NCI-H524 (cell line): ENCODE measurements around the gene AGAP1.

ENCODE experiments used
- DNase-seq, 2 experiments: peaks; one replicate each; lab custom pipeline; 2025; lab: John Stamatoyannopoulos, UW

The AGAP1 gene

DNA sequence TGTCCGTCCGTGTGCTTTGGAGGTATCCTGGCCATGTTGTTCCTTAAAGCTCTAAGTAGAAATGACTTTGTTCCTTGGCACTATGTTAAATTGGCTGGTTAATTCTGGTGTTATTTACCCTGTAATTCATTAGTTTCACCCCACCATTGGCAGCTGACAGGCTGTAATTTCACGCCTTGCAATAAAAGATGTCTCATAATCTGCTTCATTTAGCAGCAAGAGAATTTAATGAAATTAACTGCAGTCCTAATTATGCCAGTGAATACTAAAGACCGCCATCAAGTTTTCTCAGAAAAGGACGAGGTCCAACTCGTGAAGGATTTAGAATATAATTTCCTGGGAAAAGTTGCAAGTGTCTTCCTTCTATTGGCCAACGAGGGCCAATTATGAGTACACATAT lies 355.1 kb downstream of the AGAP1 start:
- DNase-seq, result no peak

- no peak for DNase-seq
Observed at GRCh38 chr2:235849489-235849888, 355.6 kb downstream of the AGAP1 start.

DNA sequence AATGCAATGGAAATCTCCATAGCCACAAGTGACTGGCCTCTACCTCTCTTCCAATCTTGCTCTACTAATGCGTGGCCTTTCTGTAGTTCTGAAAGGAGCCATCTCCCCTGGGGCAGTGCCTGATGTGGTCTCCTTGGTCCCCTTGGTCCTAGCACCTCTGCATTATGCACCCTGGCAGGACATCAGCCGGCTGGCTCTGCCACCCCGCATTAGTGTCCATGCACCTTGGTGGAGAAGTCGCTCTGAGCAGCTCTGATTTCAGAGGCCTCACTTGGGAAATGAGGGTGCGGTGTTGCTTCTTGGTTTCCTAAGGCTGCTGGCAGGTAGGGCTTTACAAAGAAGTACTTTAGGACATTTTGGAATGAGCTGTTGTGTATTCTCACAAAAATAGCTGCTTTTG lies 356.4 kb downstream of the AGAP1 start:
- DNase-seq, result no peak

- DNase-seq, result no peak
Observed at GRCh38 chr2:235850771-235851551, 357.1 kb downstream of the AGAP1 start.

DNA sequence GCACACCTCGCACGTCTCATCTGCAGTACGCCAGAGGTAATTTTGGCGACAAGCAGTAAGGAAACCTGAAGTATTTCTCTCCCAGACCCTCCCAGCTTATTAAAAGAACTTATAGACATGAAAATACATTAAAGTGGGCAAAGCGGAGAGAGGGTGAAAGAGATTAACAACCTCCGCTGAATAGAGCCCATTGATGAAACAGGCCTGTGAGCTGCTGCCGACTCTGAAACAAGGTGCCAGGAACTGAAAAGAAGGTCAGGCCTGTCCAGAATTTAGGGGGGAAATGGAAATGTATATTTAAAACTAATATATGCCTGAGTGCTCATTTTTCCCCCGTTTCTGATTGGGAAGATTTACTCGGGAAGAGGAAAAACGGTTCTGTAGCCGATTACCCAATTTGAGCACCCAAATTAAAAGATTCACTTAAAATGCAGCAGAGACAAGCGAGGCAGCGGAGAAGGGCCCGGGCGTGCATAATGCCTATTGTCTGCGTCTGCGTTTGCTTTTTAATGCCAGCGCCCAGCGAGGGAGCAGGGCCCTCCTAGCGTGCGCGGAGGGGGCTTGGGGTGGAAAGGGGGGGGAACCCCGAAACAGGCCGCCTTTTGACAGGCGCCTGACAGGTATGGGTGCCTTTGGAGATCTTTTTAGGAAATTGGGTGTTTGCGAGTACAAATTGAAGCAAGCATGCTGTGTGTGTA lies 358.1 kb downstream of the AGAP1 start:
- DNase-seq, result no peak

GRCh38 chr2:235852526-235852920 lies 358.7 kb downstream of the AGAP1 start:
- DNase-seq, result no peak

DNA sequence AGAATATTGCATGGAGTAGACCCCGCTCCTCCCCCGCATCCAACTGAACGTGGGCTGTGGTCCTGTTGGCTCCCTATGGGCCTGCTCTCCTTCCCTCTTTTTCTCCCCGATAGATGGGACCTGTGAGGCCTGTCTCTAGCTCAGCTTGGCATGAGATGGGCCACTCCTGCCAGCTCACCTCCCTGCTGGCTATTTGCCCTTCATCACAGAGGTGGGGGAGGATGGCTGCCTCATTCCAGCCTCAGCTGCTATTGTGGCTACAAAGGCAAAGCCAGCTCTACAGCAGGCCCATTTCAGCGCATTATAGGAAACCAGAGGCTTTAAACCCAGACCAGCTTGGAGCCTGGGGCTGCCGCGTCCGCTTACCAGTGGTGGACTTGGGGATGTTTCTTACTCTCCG lies 360.4 kb downstream of the AGAP1 start:
- DNase-seq, result no peak

DNA sequence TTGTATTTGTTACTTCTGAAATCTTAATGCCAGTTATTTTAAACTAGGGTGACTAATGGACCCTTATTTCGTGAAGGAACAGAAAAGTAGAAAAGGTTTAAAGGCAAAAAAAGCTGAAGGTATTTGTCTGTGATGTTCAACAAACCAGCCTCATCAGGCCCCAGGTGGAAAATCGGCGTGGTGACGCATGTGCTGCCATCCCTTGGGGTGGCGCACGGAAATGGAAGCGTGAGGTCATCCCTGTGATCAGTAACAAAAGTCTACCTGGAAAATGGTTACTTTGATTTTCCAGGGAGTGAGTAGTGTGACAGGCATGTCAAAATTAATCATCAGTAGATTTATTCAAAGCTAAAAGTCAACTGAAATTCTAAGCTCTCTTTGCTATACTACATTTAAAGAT lies 361.2 kb downstream of the AGAP1 start:
- DNase-seq, result no peak

- DNase-seq, result no peak
Observed at GRCh38 chr2:235856151-235856854, 362.5 kb downstream of the AGAP1 start.

DNA sequence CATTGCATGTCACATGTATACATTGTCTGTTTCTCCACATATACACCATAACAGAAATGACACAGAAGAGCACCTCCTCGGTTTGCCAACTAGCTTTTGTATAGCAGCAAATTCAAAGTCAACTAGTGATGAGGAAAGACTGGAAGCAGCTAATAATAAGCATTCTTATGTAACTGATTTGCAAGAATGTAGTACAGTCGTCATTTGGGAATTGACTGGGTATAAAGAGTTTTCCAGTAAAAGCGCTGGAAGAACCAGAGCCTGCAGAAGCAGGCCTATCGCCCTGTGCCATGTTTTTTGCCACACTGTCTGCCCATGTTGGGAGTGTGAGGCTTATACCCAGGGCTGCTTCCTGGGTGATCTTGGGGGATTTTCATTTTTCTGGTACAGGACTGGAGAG lies 363.8 kb downstream of the AGAP1 start:
- no peak for DNase-seq

DNA sequence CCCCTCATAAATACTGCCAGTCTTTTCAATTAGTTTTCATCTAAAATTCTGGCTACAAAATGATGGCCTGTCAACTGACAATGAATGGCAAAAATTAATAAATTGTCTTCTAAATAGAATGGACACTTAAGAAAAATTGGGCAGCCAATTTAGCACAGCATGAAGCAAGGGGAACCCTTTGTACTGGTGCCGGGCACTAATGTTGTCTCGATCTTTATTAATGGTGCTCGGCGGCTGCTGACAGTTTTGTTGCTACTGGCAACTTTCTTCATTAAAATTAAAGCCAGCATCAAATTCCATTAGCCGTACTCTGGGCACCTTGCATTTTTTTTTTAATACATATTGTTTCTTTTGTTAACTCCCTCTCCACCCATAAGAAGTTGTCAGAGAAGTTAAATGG lies 365.0 kb downstream of the AGAP1 start:
- DNase-seq, result no peak

GRCh38 chr2:235859651-235860050 lies 365.8 kb downstream of the AGAP1 start:
- DNase-seq, result no peak

DNA sequence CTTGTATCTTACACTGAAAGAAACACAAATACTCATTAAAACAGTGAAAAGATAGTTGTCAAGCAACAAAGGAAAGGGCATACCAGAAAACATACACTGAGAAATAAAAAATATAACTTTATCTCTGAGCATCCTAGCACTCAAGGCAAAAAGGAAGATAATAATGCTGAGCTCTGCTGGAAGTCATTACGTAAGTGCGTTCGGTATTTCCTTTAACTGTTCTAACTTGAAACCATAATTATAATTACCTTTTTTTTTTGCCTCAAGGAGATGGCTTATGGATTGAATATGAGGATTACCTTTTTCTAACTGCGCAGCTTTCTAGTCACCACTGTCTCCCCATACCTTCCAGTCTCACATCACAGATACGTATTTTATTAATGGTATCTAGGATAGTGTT lies 366.3 kb downstream of the AGAP1 start:
- no peak for DNase-seq

DNA sequence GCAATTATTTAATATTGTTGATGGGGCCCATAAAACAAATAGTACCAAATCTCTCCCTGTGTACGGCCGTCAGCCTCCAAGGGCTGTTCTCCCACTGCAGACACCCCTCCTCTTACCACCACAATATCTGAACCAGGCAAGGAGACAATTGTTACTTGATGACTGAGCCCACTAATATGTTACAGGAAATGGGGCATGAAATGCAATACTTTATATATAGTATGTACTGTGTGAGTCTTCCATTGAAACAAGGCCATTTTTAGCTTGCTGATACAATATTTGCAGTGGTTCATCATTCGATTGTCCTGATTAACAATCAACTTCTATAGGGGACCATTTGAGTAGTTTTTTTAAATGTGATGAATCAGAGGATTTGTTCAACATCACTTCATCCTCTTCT lies 367.0 kb downstream of the AGAP1 start:
- no peak for DNase-seq

DNA sequence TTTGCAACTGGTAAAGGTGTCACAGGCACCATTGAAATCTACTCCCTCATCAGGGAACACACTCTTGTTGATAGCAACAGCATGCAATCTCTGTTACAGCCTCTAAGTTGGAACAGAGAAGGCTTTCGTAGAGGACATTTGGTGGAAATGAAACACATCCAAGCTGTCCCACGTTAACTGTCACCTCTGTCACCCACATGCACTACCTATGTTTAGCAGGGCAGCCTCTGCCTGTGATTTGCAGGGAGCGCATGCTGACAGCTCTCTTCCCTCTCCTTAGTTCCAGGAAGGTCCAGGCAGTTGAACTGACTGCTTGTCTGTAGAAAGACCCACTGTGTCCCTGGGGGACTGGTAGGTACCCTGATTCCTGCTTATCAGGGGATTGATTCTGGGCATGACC lies 367.5 kb downstream of the AGAP1 start:
- DNase-seq, result no peak

GRCh38 chr2:235863414-235863813 lies 369.6 kb downstream of the AGAP1 start:
- no peak for DNase-seq

DNA sequence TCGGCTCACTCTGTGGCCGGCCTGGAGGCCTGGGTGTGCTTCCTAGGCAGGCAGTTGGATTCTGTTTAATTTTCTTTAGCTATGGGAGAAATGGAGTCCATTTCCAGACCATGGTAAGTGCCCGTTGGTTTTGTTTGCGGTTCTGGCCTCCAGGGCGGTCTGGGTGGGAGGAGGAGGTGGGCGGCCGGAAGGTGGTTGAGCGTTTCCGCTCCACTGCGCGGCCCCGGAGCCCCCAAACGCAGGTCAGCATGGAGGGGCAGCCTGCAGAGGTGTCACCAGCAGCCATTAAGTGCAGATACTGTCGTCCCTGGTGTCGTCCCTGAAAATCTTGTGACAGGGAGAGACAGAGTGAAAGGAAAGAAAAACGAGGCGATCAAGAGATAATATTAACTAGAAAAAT lies 370.5 kb downstream of the AGAP1 start:
- DNase-seq, result no peak

DNA sequence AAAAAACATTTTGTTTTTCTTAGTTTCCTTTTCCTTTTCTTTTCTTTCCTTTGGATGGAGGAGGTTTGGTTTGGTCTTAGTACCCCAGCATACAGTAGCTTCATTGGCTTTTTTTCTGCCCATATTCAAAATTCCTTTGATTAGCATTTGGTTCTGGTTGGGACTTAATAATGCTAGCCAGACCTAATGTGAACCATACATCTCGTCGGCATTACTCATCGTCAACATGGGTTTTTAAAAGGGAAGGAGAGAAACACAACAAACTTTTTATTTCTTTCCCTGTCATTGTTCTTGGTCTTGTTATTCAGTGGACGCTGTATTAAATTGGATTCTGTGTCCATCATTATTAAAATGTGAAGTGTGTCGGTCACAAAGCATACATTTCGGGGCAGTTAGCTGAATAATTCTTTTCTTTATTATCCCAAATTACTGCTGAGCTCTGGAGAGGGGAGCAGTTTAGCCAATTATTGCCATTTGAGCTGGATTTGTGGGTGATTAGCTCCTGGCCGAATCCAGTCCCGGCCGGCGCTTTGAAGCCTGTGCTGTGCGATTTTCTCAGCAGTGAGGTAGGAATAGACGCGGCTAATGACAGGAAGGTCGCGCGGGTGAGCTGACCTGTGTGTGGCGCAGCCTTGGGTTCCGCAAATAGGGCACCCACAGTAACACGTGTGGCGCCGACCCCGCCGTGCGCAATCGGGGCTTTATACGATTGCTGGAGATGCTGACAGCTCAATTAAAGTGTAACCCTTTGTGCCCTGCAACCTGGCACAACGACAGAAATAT lies 371.1 kb downstream of the AGAP1 start:
- no peak for DNase-seq

- no peak for DNase-seq
Observed at GRCh38 chr2:235866373-235866772, 372.5 kb downstream of the AGAP1 start.

GRCh38 chr2:235868224-235868623 lies 374.4 kb downstream of the AGAP1 start:
- no peak for DNase-seq

- no peak for DNase-seq
Observed at GRCh38 chr2:235868645-235869044, 374.8 kb downstream of the AGAP1 start.

- no peak for DNase-seq
Observed at GRCh38 chr2:235870515-235870914, 376.7 kb downstream of the AGAP1 start.
